ENCODE measurements around the gene MRPL46. TPM values are rescaled to one million over a fixed set of nuclear protein-coding genes. Genes with fewer than 3 reads are reported as not detected.
"Not testable (repeated sequence)": the region's sequence is repeated elsewhere in the genome, so short reads cannot be mapped to it uniquely, and the experiment has no call there.

The MRPL46 gene
- polyA plus RNA-seq, 1 donor = 28.6 TPM

DNA sequence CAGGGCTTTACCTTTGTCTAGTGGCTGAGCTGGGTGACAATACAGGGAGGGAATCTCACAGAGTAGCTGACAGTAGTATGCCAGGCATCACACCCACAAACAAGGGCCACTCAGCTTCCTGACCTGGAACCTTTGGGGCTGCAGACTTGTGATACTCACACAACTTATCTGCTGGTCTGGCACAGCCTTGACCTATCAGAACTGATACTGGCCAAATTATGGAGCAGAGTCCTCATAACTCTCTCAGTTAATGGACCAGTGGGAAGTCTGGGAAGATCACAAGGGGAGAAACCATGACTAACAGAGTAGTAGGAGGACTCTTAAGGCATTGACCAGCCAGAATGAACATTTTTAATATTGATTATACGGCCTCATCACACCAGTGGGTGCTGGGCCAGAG lies 19.4 kb downstream of the MRPL46 start:
- WGBS (ENCODE audit: insufficient coverage, low lambda C conversion rate) = no CpG with 5 or more reads among the region's 1 CpG
- H3K4me1 ChIP-seq (ENCODE audit: control insufficient read depth, insufficient read depth, low read length) = no peaks in the 10 kb centered on the region

DNA sequence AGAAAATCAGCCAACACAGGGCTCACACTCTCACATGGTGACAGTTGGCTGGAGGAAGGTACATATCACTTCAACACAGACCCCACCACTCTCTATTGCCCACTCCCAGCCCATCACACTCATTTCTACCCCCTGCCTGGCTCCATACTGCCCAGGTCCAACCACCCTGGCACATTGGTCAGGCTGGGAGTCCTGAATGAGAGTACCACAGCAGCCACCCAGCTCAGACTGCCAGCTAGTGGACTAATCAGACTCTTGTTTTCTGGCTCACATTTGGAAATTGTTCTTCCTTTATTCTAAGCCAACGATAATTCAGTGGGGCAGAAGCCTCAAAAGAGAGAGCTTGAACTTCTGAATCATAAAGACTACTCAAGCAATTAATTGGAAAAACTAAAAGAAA lies 20.0 kb downstream of the MRPL46 start:
- Histone ChIP-seq H3K9me3 (ENCODE audit: control insufficient read depth, low read depth, low read length) (peaks cover 5% of the 10 kb centered on the region), H3K36me3 (ENCODE audit: control insufficient read depth, insufficient read depth, low read length) (no peaks in the 10 kb centered on the region), H3K27me3 (ENCODE audit: control insufficient read depth, insufficient read depth, low read length) (no peaks in the 10 kb centered on the region), H3K27ac (ENCODE audit: low read length) (no peak overlapping the region), H3K4me3 (ENCODE audit: low read length) (no peak overlapping the region), H3K4me1 (ENCODE audit: control insufficient read depth, insufficient read depth, low read length) (no peaks in the 10 kb centered on the region)
- 100% methylated on average over 1 of the region's 1 CpG for WGBS (ENCODE audit: insufficient coverage, low lambda C conversion rate)
- DNase-seq = no peak

More for the DNA sequence above, 19.4 kb downstream of the MRPL46 start:
- peaks cover 5% of the 10 kb centered on the region for H3K9me3 ChIP-seq (ENCODE audit: control insufficient read depth, low read depth, low read length)
- DNase-seq = no peak
- H3K4me3 ChIP-seq (ENCODE audit: low read length) = no peak overlapping the region
- H3K27ac ChIP-seq (ENCODE audit: low read length) = no peak overlapping the region
- no peaks in the 10 kb centered on the region for H3K36me3 ChIP-seq (ENCODE audit: control insufficient read depth, insufficient read depth, low read length)
- no peaks in the 10 kb centered on the region for H3K27me3 ChIP-seq (ENCODE audit: control insufficient read depth, insufficient read depth, low read length)

DNA sequence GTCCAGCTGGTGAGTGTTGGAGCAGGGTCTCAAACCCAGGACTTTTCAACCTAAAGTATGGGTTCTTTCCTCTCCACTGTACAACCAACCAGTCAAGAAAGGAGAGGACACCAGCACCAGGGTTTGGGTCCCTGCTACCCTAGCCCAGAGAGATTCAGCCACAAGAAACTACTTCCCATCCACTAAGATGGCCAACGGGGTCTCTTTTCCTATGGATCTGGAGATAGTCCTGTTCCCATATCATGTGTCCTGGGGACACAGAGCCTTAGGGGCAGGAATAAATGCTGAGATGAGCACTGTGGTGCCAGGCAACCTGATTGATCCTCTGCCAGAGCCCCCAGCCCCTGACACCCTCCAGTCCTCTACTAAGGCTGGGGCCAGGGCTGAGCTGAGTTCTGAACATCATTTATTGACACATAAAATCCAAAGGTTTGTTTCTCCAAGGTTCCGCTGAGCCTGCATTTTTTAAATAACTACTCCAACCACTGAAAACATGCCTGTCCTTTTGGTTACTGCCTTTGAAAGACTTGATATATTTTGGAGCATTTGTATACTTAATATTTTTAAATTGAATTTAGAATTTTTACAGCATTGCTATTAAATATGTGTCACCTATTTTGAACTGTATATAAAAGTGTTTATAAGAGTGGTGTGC lies 26.0 kb downstream of the MRPL46 start:
- Histone ChIP-seq H3K27ac (ENCODE audit: low read length) (no peak overlapping the region), H3K36me3 (ENCODE audit: control insufficient read depth, insufficient read depth, low read length) (no peaks in the 10 kb centered on the region), H3K9me3 (ENCODE audit: control insufficient read depth, low read depth, low read length) (peaks cover 5% of the 10 kb centered on the region), H3K4me3 (ENCODE audit: low read length) (no peak overlapping the region), H3K4me1 (ENCODE audit: control insufficient read depth, insufficient read depth, low read length) (no peaks in the 10 kb centered on the region), H3K27me3 (ENCODE audit: control insufficient read depth, insufficient read depth, low read length) (peaks cover 2% of the 10 kb centered on the region)
- WGBS (ENCODE audit: insufficient coverage, low lambda C conversion rate) = no CpG with 5 or more reads among the region's 2 CpGs
- DNase-seq = no peak

DNA sequence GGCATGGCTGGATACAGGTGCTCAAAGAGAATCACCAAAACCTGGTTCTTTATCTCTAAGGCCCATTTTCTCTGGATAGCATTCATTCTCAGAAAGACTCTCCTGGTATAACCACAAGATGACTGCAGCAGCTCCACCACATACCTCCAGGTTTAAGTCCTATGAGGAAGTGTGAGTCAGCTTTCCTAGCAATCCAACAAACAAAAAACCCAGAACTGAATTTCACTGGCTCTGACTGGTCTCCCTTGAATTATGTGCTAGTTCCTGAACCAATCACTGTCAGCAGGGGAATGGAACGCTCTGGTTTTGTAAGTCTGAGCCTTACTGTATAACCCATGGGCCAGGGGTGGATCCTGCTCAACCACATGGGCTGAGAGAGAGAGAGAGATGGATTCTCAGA lies 27.2 kb downstream of the MRPL46 start:
- Histone ChIP-seq H3K4me1 (ENCODE audit: control insufficient read depth, insufficient read depth, low read length) (no peaks in the 10 kb centered on the region), H3K4me3 (ENCODE audit: low read length) (no peak overlapping the region), H3K27me3 (ENCODE audit: control insufficient read depth, insufficient read depth, low read length) (peaks cover 2% of the 10 kb centered on the region), H3K27ac (ENCODE audit: low read length) (no peak overlapping the region), H3K9me3 (ENCODE audit: control insufficient read depth, low read depth, low read length) (peaks cover 5% of the 10 kb centered on the region), H3K36me3 (ENCODE audit: control insufficient read depth, insufficient read depth, low read length) (no peaks in the 10 kb centered on the region)
- no peak for DNase-seq
- no CpG with 5 or more reads among the region's 1 CpG for WGBS (ENCODE audit: insufficient coverage, low lambda C conversion rate)

DNA sequence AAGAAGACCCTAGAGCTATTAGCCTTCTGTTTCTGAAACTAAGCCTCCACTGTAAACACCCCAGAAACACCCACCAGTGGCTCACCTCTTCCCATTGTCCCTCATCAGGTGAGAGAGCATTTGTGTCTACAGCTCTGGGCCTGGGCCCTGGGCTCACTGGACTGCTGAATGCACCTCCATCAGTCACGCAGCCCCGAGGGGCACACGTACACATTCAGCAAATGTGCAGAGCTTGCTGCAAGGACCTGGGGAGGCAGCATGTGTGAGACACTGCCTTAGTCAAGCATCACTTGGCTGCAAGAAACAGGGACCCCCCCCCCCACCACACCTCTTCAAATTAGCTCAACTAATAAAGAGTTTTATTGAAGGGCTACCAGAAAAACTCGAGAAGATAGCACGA lies 29.0 kb downstream of the MRPL46 start:
- Histone ChIP-seq H3K27me3 (ENCODE audit: control insufficient read depth, insufficient read depth, low read length) (peaks cover 2% of the 10 kb centered on the region), H3K4me1 (ENCODE audit: control insufficient read depth, insufficient read depth, low read length) (no peaks in the 10 kb centered on the region), H3K9me3 (ENCODE audit: control insufficient read depth, low read depth, low read length) (no peaks in the 10 kb centered on the region), H3K27ac (ENCODE audit: low read length) (no peak overlapping the region), H3K4me3 (ENCODE audit: low read length) (no peak overlapping the region), H3K36me3 (ENCODE audit: control insufficient read depth, insufficient read depth, low read length) (no peaks in the 10 kb centered on the region)
- no CpG with 5 or more reads among the region's 5 CpGs for WGBS (ENCODE audit: insufficient coverage, low lambda C conversion rate)
- DNase-seq = no peak

DNA sequence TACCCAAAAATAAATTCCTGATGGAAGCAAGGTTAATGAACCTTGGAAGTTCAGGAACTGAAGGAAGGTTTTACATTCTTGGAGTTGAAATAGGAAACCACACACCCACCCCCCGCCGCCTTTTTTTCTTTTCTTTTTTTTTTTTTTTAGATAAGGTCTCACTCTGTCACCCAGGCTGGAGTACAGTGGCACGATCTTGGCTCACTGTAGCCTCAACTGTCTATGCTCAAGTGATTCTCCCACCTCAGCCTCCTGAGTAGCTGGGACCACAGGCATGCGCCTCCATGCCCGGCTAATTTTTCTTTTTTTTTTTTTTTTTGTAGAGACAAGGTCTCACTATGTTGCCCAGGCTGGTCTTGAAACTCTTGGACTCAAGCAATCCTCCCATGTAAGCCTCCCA lies 33.1 kb downstream of the MRPL46 start:
- H3K4me1 ChIP-seq (ENCODE audit: control insufficient read depth, insufficient read depth, low read length); H3K27ac ChIP-seq (ENCODE audit: low read length); H3K36me3 ChIP-seq (ENCODE audit: control insufficient read depth, insufficient read depth, low read length); H3K27me3 ChIP-seq (ENCODE audit: control insufficient read depth, insufficient read depth, low read length); H3K4me3 ChIP-seq (ENCODE audit: low read length); H3K9me3 ChIP-seq (ENCODE audit: control insufficient read depth, low read depth, low read length); DNase-seq: not testable (repeated sequence)
- no CpG with 5 or more reads among the region's 5 CpGs for WGBS (ENCODE audit: insufficient coverage, low lambda C conversion rate)

DNA sequence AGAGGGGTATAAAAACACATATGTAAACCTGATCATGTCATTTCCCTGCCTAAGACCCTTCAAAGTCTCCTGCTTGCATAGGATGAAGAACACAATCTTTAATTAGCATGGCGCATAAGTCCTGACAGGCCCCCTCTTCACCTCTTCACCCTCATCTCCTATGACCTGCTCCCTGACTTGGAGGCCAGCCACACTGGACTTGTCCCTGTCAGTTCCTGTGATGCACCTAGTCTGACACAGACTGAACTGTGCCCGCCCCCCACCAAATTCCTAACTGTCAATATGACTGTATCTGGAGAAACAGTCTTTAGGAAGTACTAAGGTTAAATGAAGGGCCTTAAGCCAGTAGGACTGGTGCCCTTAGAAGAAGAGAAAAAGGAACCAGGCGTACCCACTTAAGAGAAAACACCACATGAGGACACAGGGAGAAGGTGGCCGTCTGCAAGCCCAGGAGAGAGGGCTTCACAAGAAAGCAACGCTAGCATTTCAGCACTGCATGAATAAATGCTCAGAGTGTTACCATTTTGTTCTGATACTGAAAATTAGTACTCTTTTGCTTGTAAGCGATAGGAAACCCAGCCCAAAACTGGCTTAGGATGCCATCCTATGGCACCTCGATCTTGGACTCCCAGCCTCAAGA lies 34.0 kb downstream of the MRPL46 start:
- WGBS (ENCODE audit: insufficient coverage, low lambda C conversion rate) = no CpG with 5 or more reads among the region's 7 CpGs

DNA sequence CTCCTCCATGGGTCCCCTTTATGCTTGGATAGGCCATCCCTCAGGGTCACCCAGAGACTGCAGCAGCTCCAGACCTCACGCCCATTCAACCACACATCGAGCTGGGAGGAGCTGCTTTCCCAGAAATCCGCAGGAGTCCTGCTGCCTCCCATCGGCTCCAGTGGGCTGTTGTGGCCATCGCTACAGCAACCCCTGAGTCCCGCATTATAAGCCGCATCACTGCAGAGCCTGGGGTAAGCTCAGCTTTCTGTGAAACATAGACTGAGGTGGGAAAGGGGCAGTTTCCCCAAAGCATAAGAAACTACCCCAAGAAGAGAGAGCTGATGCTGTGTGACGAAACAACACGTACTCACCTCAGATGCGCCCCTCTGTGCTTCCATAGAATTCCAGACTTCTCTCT lies 35.7 kb downstream of the MRPL46 start:
- Histone ChIP-seq H3K36me3 (ENCODE audit: control insufficient read depth, insufficient read depth, low read length) (no peaks in the 10 kb centered on the region), H3K4me1 (ENCODE audit: control insufficient read depth, insufficient read depth, low read length) (no peaks in the 10 kb centered on the region), H3K4me3 (ENCODE audit: low read length) (no peak overlapping the region), H3K27ac (ENCODE audit: low read length) (no peak overlapping the region), H3K9me3 (ENCODE audit: control insufficient read depth, low read depth, low read length) (no peaks in the 10 kb centered on the region), H3K27me3 (ENCODE audit: control insufficient read depth, insufficient read depth, low read length) (no peaks in the 10 kb centered on the region)
- DNase-seq = no peak
- WGBS (ENCODE audit: insufficient coverage, low lambda C conversion rate) = no CpG with 5 or more reads among the region's 10 CpGs

More for the DNA sequence above, 34.0 kb downstream of the MRPL46 start:
- Histone ChIP-seq H3K4me3 (ENCODE audit: low read length) (no peak overlapping the region), H3K9me3 (ENCODE audit: control insufficient read depth, low read depth, low read length) (no peaks in the 10 kb centered on the region), H3K27ac (ENCODE audit: low read length) (no peak overlapping the region), H3K36me3 (ENCODE audit: control insufficient read depth, insufficient read depth, low read length) (no peaks in the 10 kb centered on the region), H3K27me3 (ENCODE audit: control insufficient read depth, insufficient read depth, low read length) (no peaks in the 10 kb centered on the region), H3K4me1 (ENCODE audit: control insufficient read depth, insufficient read depth, low read length) (no peaks in the 10 kb centered on the region)
- DNase-seq = no peak

DNA sequence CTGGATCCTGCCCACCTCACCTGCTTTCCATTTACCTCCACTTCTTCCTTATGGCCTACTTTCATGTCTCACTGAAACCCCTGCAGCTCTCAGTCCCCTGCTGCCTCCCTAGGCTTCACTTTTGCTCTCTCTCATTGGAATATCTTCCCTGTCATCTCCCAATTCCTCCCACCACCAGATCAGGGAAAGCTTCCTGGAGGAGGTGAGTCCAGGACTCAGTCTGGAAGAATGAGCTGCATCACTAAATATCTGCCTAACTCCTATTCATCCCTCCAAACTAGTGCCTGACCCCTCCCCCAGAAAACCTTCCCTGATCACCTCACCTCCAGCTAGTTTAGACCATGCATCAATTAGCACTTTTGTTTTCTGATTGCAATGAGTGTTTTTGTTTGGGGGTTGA lies 37.1 kb downstream of the MRPL46 start:
- no peak for DNase-seq
- Histone ChIP-seq H3K27ac (ENCODE audit: low read length) (no peak overlapping the region), H3K27me3 (ENCODE audit: control insufficient read depth, insufficient read depth, low read length) (peaks cover 2% of the 10 kb centered on the region)

DNA sequence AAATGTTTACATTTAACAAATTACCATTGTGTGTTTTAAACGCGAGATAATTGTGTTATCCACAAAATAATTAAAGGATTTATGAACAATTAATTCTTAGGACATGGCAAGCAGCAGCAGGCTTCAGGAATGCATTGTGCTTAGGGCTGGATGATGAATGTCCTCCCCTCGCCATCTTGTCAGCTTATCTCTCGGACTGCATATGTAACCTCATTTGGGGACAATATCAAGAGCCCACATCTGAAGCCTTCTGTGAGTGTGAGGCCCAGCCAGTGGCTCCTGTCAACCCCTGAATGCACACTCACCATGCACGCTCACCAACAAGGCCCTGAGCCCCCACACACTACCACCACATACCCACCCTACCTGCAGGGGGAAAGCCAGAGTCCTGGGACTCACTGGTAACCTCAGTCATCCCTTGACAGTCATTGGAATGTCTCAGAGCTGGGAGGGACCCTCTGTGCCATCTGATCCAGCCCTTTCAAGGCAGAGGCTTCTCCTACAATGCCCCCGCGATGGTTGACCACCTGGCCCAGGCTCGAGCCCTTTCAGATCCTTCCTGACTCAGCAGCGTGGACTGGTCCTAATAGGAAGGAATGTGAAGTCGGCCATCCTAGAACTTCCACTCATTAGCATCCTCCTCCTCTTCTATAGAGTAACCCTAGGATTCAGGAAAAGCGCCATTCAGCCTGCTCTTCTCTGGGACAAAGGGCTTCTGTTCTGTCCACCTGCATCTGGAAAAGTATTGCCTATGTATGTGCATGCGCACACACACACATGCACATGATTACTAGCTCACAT lies 38.2 kb downstream of the MRPL46 start:
- no peak overlapping the region for H3K4me3 ChIP-seq (ENCODE audit: low read length)
- 89% methylated on average over 2 of the region's 12 CpGs for WGBS (ENCODE audit: insufficient coverage, low lambda C conversion rate)
- H3K27me3 ChIP-seq (ENCODE audit: control insufficient read depth, insufficient read depth, low read length) = peaks cover 2% of the 10 kb centered on the region
- H3K27ac ChIP-seq (ENCODE audit: low read length) = no peak overlapping the region
- DNase-seq = no peak
- H3K9me3 ChIP-seq (ENCODE audit: control insufficient read depth, low read depth, low read length) = no peaks in the 10 kb centered on the region
- H3K4me1 ChIP-seq (ENCODE audit: control insufficient read depth, insufficient read depth, low read length) = no peaks in the 10 kb centered on the region
- H3K36me3 ChIP-seq (ENCODE audit: control insufficient read depth, insufficient read depth, low read length) = no peaks in the 10 kb centered on the region

More for the DNA sequence above, 37.1 kb downstream of the MRPL46 start:
- no peaks in the 10 kb centered on the region for H3K36me3 ChIP-seq (ENCODE audit: control insufficient read depth, insufficient read depth, low read length)
- no peaks in the 10 kb centered on the region for H3K9me3 ChIP-seq (ENCODE audit: control insufficient read depth, low read depth, low read length)
- no peaks in the 10 kb centered on the region for H3K4me1 ChIP-seq (ENCODE audit: control insufficient read depth, insufficient read depth, low read length)
- H3K4me3 ChIP-seq (ENCODE audit: low read length) = no peak overlapping the region
